Trophoblast cell (in vitro differentiated cells and primary cell): Measurements from ENCODE around the gene GTF3C1.

Experiments used
- DNase-seq, 2 donors: peaks; one replicate each; pipeline ENCODE4 v3.0.0-alpha.2; 2016
- H2AFZ ChIP-seq: 2 replicates; pipeline ENCODE4 v1.6.1; 2013; ENCODE audit warnings: low read length, moderate library complexity, mild to moderate bottlenecking; ENCODE audit not compliant: insufficient read depth, poor library complexity
- H2AK5ac ChIP-seq: 2 replicates; pipeline ENCODE4 v1.6.1; 2013; ENCODE audit warnings: mild to moderate bottlenecking, low read length
- H2BK120ac ChIP-seq: 2 replicates; pipeline ENCODE4 v1.6.1; 2013; ENCODE audit warnings: low read length, mild to moderate bottlenecking, moderate library complexity; ENCODE audit not compliant: insufficient read depth, poor library complexity
- H2BK12ac ChIP-seq: 2 replicates; pipeline ENCODE4 v1.6.1; 2013; ENCODE audit warnings: mild to moderate bottlenecking, low read length, moderate library complexity
- H2BK5ac ChIP-seq: 2 replicates; pipeline ENCODE4 v1.6.1; 2013; ENCODE audit warnings: low read length, low read depth, moderate library complexity, mild to moderate bottlenecking; ENCODE audit not compliant: poor library complexity
- H3K14ac ChIP-seq: 2 replicates; pipeline ENCODE4 v1.6.1; 2013; ENCODE audit warnings: mild to moderate bottlenecking, low read length
- H3K18ac ChIP-seq: 2 replicates; pipeline ENCODE4 v1.6.1; 2013; ENCODE audit warnings: mild to moderate bottlenecking, low read length
- H3K23ac ChIP-seq: 2 replicates; pipeline ENCODE4 v1.6.1; 2013; ENCODE audit warnings: low read length
- H3K27ac ChIP-seq: 2 replicates; pipeline ENCODE4 v1.5.1; 2013; ENCODE audit warnings: low read depth, mild to moderate bottlenecking, inconsistent platforms, low read length, moderate library complexity
- H3K27me3 ChIP-seq: 2 replicates; pipeline ENCODE4 v1.6.1; 2013; ENCODE audit warnings: inconsistent platforms, mild to moderate bottlenecking, low read length, moderate library complexity; ENCODE audit not compliant: insufficient read depth
- H3K36me3 ChIP-seq, 2 experiments: 1 replicate in 1 of 2; 2 replicates in 1 of 2; pipeline ENCODE4 v1.6.1; 2013; ENCODE audit warnings: low read length in 2 of 2, mild to moderate bottlenecking in 2 of 2, moderate library complexity in 1 of 2; ENCODE audit not compliant: insufficient read depth in 2 of 2, control insufficient read depth in 1 of 2
- H3K4ac ChIP-seq: 2 replicates; pipeline ENCODE4 v1.6.1; 2013; ENCODE audit warnings: low read depth, mild to moderate bottlenecking, low read length, moderate library complexity
- H3K4me1 ChIP-seq, 2 experiments: 1 replicate in 1 of 2; 2 replicates in 1 of 2; pipeline ENCODE4 v1.6.1; 2013; ENCODE audit warnings: low read length in 2 of 2, mild to moderate bottlenecking in 2 of 2, moderate library complexity in 1 of 2; ENCODE audit not compliant: insufficient read depth in 2 of 2, control insufficient read depth in 1 of 2
- H3K4me2 ChIP-seq: 2 replicates; pipeline ENCODE4 v1.6.1; 2013; ENCODE audit warnings: inconsistent platforms, mild to moderate bottlenecking, low read length, moderate library complexity
- H3K4me3 ChIP-seq: 2 replicates; pipeline ENCODE4 v1.5.1; 2013; ENCODE audit warnings: mild to moderate bottlenecking, low read depth, low read length, inconsistent platforms
- H3K79me1 ChIP-seq: one replicate; pipeline ENCODE4 v1.6.1; 2013; ENCODE audit warnings: low read length
- H3K79me2 ChIP-seq: 2 replicates; pipeline ENCODE4 v1.6.1; 2013; ENCODE audit warnings: low read length, mild to moderate bottlenecking; ENCODE audit not compliant: control insufficient read depth, insufficient read depth, poor library complexity
- H3K9ac ChIP-seq: 2 replicates; pipeline ENCODE4 v1.6.1; 2013; ENCODE audit warnings: mild to moderate bottlenecking, low read length
- H3K9me3 ChIP-seq: 2 replicates; pipeline ENCODE4 v1.6.1; 2013; ENCODE audit warnings: low read depth, mild to moderate bottlenecking, control low read depth, inconsistent platforms, low read length; ENCODE audit not compliant: insufficient read depth
- H4K12ac ChIP-seq: 2 replicates; pipeline ENCODE4 v1.6.1; 2013; ENCODE audit warnings: low read depth, mild to moderate bottlenecking, low read length, moderate library complexity
- H4K8ac ChIP-seq: 2 replicates; pipeline ENCODE4 v1.6.1; 2013; ENCODE audit warnings: low read depth, mild to moderate bottlenecking, low read length, moderate library complexity
- H4K91ac ChIP-seq: one replicate; pipeline ENCODE4 v1.6.1; 2013; ENCODE audit warnings: low read depth, mild to moderate bottlenecking, low read length, moderate library complexity
- WGBS: extraction: QIAGEN DNeasy Blood & Tissue Kit; methylation state at CpG from one replicate; pipeline ENCODE4 v1.1.7; 2013; ENCODE audit warnings: missing lambda C conversion rate; ENCODE audit not compliant: insufficient read length, insufficient coverage; ENCODE audit errors: extremely low coverage; 5-methylcytosine and 5-hydroxymethylcytosine counted together

Gene GTF3C1

GRCh38 chr16:27505297-27506236 lies 44.1 kb downstream of the GTF3C1 start:
- Histone ChIP-seq H2BK120ac (no peak overlapping the region), H4K8ac (no peak overlapping the region), H3K27ac (no peak overlapping the region), H3K4me1 (no peaks in the 10 kb centered on the region), H3K14ac (no peak overlapping the region), H3K36me3 (peaks cover 64 to 79% of the 10 kb centered on the region in 2 experiments), H2AK5ac (no peak overlapping the region), H3K27me3 (no peaks in the 10 kb centered on the region), H3K4me3 (no peak overlapping the region), H3K9ac (no peak overlapping the region), H3K4me2 (no peak overlapping the region), H2BK12ac (no peak overlapping the region), H2AFZ (no peak overlapping the region), H3K79me1 (no peaks in the 10 kb centered on the region), H2BK5ac (no peak overlapping the region), H4K91ac (no peak overlapping the region), H3K4ac (no peak overlapping the region), H3K23ac (no peak overlapping the region), H3K79me2 (no peaks in the 10 kb centered on the region), H3K9me3 (no peaks in the 10 kb centered on the region), H3K18ac (no peak overlapping the region), H4K12ac (no peak overlapping the region)
- DNase-seq, result no peak
- no CpG with 5 or more reads among the region's 13 CpGs for WGBS

- no peaks in the 10 kb centered on the region for H3K79me1 ChIP-seq
- H2BK12ac ChIP-seq, result no peak overlapping the region
- no peak overlapping the region for H3K27ac ChIP-seq
- H2AFZ ChIP-seq, result no peak overlapping the region
- no peaks in the 10 kb centered on the region for H3K9me3 ChIP-seq
- no peak overlapping the region for H3K14ac ChIP-seq
- H2AK5ac ChIP-seq, result no peak overlapping the region
- peaks cover 79 to 89% of the 10 kb centered on the region in 2 experiments for H3K36me3 ChIP-seq
- H3K79me2 ChIP-seq, result no peaks in the 10 kb centered on the region
- H3K4me2 ChIP-seq, result no peak overlapping the region
- no peak overlapping the region for H2BK120ac ChIP-seq
- H3K9ac ChIP-seq, result no peak overlapping the region
- H3K27me3 ChIP-seq, result no peaks in the 10 kb centered on the region
- no peak for DNase-seq
- H3K18ac ChIP-seq, result no peak overlapping the region
- H2BK5ac ChIP-seq, result no peak overlapping the region
- H3K23ac ChIP-seq, result no peak overlapping the region
- WGBS, result no CpG with 5 or more reads among the region's 5 CpGs
- no peak overlapping the region for H4K8ac ChIP-seq
- H4K91ac ChIP-seq, result no peak overlapping the region
- H3K4ac ChIP-seq, result no peak overlapping the region
- no peak overlapping the region for H3K4me3 ChIP-seq
- no peaks in the 10 kb centered on the region for H3K4me1 ChIP-seq
- H4K12ac ChIP-seq, result no peak overlapping the region
Measured at GRCh38 chr16:27503662-27504061, 46.1 kb downstream of the GTF3C1 start.

GRCh38 chr16:27500801-27501200 lies 48.9 kb downstream of the GTF3C1 start:
- peaks cover 70 to 87% of the 10 kb centered on the region in 2 experiments for H3K36me3 ChIP-seq
- no peak overlapping the region for H4K91ac ChIP-seq
- peak; percentile 13 to 73 for DNase-seq
- no peak overlapping the region for H2AK5ac ChIP-seq
- no peaks in the 10 kb centered on the region for H3K79me2 ChIP-seq
- H3K4me2 ChIP-seq, result no peak overlapping the region
- no peak overlapping the region for H2AFZ ChIP-seq
- no peak overlapping the region for H2BK12ac ChIP-seq
- H2BK5ac ChIP-seq, result no peak overlapping the region
- no peak overlapping the region for H3K23ac ChIP-seq
- H4K8ac ChIP-seq, result no peak overlapping the region
- H3K9me3 ChIP-seq, result no peaks in the 10 kb centered on the region
- H4K12ac ChIP-seq, result no peak overlapping the region
- H3K27ac ChIP-seq, result no peak overlapping the region
- no peak overlapping the region for H3K14ac ChIP-seq
- H3K4ac ChIP-seq, result no peak overlapping the region
- no peak overlapping the region for H3K4me3 ChIP-seq
- WGBS, result no CpG with 5 or more reads among the region's 3 CpGs
- no peak overlapping the region for H2BK120ac ChIP-seq
- H3K9ac ChIP-seq, result no peak overlapping the region
- no peaks in the 10 kb centered on the region for H3K4me1 ChIP-seq
- H3K27me3 ChIP-seq, result no peaks in the 10 kb centered on the region
- no peak overlapping the region for H3K18ac ChIP-seq
- H3K79me1 ChIP-seq, result no peaks in the 10 kb centered on the region

- Histone ChIP-seq H3K36me3 (peaks cover 73 to 87% of the 10 kb centered on the region in 2 experiments), H3K23ac (no peak overlapping the region), H3K27me3 (no peaks in the 10 kb centered on the region), H2BK120ac (no peak overlapping the region), H3K4me3 (no peak overlapping the region), H3K79me2 (no peaks in the 10 kb centered on the region), H3K79me1 (no peaks in the 10 kb centered on the region), H3K27ac (no peak overlapping the region), H3K9ac (no peak overlapping the region), H2BK12ac (no peak overlapping the region), H2AK5ac (no peak overlapping the region), H4K91ac (no peak overlapping the region), H3K9me3 (no peaks in the 10 kb centered on the region), H3K4ac (no peak overlapping the region), H4K8ac (no peak overlapping the region), H3K14ac (no peak overlapping the region), H3K4me1 (no peaks in the 10 kb centered on the region), H2BK5ac (no peak overlapping the region), H2AFZ (no peak overlapping the region), H3K18ac (no peak overlapping the region), H4K12ac (no peak overlapping the region), H3K4me2 (no peak overlapping the region)
- DNase-seq, result peak; percentile 66 to 68
- no CpG with 5 or more reads among the region's 9 CpGs for WGBS
Measured at GRCh38 chr16:27499659-27500055, 50.1 kb downstream of the GTF3C1 start.
